A172 (cell line): ENCODE results near the gene GALNT2. TPM values are rescaled to one million over a fixed set of nuclear protein-coding genes. Genes with fewer than 3 reads are reported as not detected.

Experiments
- DNase-seq: peaks from one replicate; pipeline ENCODE4 v3.0.0-alpha.2; 2015; ENCODE audit warnings: low spot score
- total RNA-seq: library from RNA; depleted of rRNA; stranded (reverse); fragments of >200 nt; shearing (Covaris generic); gene quantifications from 2 replicates; pipeline ENCODE4 v1.2.3, GENCODE V29; 2014

GALNT2 gene
- total RNA-seq, 1 experiment from 2014 or later = 79.8 TPM

- DNase-seq = peak; percentile 86
Measured at GRCh38 chr1:230186003-230186863, 119.2 kb downstream of the GALNT2 start.

GRCh38 chr1:230186874-230187273 lies 119.8 kb downstream of the GALNT2 start:
- no peak for DNase-seq

DNA sequence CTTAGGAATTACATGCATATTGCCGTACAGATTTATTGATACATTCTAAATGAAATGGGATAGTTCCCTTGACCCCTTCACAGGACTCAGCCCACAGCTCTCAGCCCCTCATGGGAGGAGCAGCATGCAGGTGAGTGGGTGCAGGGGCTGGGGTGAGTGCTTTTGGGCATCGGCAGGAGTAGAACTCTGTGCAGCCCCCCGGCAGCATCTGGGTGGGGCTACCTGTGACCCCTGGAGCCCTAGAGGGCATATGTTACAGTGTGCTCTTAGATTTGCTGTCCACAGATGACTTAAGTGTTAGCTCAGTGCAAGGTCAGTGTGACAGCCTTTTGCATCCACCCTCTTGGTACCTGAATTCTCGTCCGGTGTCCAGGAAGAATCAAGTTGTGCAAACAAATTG lies 120.3 kb downstream of the GALNT2 start:
- no peak for DNase-seq

DNA sequence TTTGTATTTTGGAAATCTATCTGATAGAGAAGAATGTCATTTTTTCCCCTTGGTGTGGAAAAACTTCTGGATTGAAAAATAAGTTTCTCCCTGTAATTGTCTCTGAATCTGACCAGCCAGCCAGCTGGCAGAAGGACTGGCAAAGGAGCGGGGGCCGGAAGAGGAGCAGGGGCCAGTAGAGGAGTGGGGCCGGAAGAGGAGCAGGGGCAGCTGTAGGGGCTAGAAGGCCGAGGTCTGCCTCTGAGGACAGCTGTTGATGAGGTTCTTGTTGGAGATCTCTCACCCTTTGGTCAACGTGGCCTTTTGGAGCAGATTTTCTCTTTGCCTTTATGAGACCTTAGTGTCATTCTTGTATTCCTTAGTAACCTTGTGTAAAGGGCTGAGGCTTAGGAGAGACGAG lies 121.8 kb downstream of the GALNT2 start:
- no peak for DNase-seq

GRCh38 chr1:230189341-230189740 lies 122.3 kb downstream of the GALNT2 start:
- no peak for DNase-seq

GRCh38 chr1:230189824-230190223 lies 122.8 kb downstream of the GALNT2 start:
- no peak for DNase-seq

- DNase-seq = peak; percentile 38
Measured at GRCh38 chr1:230191079-230191804, 124.2 kb downstream of the GALNT2 start.

GRCh38 chr1:230191855-230192254 lies 124.8 kb downstream of the GALNT2 start:
- DNase-seq = no peak

- no peak for DNase-seq
Measured at GRCh38 chr1:230194525-230194924, 127.5 kb downstream of the GALNT2 start.

GRCh38 chr1:230195199-230195598 lies 128.2 kb downstream of the GALNT2 start:
- DNase-seq = no peak

DNA sequence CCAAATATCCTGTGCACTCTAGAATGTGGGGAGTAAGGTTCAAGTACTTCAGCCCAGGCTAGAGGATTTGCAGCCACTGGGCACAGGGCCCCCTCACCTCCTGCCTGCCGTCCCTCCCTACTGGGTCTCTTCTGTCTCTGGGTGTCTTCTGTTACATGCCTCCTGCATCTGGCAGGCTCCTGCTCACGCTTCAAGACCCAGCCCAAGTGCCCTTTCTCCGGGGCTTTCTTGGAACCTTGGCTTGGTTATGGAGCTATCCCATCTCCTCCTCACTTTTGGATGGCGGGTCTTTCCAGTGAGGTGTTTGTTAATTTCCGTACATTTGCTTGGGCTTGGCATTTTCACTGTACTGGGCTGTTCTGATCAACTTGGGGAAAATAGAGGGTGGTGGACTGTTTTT lies 129.0 kb downstream of the GALNT2 start:
- no peak for DNase-seq

DNA sequence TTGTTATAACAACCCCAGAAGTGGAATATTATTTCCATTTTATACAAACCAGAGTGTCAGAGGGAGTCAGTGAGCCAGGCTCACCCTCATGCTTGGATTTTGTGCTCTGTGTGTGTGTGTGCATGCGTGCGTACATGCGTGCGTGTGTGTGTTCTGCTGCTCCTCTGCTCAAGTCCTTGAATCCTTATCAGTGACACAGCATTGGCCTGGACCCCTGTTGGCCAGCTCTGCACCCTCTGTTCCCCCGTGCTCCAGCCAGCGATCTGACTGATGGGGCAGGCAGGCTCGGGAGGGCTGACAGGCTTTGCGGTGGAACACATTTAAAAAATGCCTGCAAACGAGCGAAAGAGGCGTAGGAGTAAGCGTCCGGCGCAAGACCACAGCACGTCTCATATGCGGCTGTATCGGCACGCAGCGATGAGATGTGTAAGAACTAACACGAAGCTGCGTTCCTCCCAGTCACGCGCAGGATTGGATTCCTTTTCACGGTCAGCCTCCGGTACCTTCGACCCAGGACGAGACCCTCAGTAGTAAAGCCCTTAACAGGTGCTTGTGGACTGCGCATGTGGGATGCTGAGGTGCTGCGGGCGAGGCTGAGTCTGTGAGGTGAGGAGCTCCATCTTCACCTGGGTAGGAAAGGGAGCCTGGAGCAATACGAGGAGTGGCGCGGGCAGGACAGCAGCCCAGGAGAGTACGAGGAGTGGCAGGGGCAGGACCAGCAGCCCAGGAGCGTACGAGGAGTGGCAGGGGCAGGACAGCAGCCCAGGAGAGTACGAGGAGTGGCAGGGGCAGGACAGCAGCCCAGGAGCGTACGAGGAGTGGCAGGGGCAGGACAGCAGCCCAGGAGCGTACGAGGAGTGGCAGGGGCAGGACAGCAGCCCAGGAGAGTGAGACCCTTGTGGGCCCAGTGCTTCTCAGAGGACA lies 130.9 kb downstream of the GALNT2 start:
- DNase-seq = no peak

DNA sequence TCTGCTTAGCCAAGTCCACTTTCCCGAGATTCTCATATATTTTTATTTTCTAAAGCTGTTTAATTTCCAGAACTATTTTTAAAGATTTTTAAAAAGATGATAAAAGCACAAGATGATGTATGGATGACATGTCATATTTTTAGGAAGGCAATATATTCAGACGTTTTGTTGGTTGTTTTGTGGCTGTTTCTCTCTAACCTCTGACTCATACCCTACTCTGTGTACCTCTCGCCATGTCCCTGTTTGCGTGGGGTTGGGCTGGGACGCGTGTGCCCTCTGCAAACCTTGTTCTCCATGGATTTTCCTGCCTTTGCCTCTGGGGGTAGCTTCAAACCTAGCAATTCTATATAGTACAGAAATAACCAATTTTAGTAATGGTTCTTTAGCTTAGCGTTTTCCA lies 132.0 kb downstream of the GALNT2 start:
- no peak for DNase-seq

DNA sequence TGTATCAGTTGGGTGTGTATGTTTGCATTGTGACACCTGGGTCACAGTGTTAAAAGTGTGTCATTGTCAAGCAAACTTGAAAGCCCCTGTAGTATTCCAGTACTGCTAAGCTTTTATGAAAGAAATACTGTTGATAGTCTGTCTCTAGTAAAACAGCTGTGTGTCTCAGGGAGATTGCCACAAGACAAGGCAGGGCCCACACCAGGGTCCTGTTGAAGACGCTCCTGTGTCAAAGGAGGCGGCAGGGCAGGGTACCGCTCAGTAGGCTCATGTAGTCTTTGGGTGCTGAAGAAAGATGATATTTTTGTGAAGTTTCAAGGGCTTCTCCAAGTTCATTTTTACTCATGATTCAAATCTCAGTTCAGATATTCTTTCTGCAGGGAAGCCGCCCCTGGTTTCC lies 132.5 kb downstream of the GALNT2 start:
- no peak for DNase-seq

GRCh38 chr1:230200276-230200675 lies 133.2 kb downstream of the GALNT2 start:
- DNase-seq = no peak

- no peak for DNase-seq
Measured at GRCh38 chr1:230201445-230201844, 134.4 kb downstream of the GALNT2 start.

GRCh38 chr1:230204842-230205241 lies 137.8 kb downstream of the GALNT2 start:
- no peak for DNase-seq

GRCh38 chr1:230205719-230206198 lies 138.7 kb downstream of the GALNT2 start:
- DNase-seq = no peak

- no peak for DNase-seq
Measured at GRCh38 chr1:230206207-230206606, 139.2 kb downstream of the GALNT2 start.

- no peak for DNase-seq
Measured at GRCh38 chr1:230206976-230207375, 139.9 kb downstream of the GALNT2 start.

- no peak for DNase-seq
Measured at GRCh38 chr1:230207598-230207997, 140.6 kb downstream of the GALNT2 start.
